H9 (cell line): ENCODE data around the gene VPS18. TPM values are rescaled to one million over a fixed set of nuclear protein-coding genes. Genes with fewer than 3 reads are reported as not detected.

Experiments used
- DNase-seq: peaks from one replicate; pipeline ENCODE4 v3.0.0-alpha.2; 2017
- H2AFZ ChIP-seq: one replicate; pipeline ENCODE4 v1.6.1; 2013; ENCODE audit warnings: mild to moderate bottlenecking, low read length, control low read depth, moderate library complexity
- H2AK5ac ChIP-seq: 2 replicates; pipeline ENCODE4 v1.6.1; 2013; ENCODE audit warnings: low read length, control low read depth, mixed read lengths; ENCODE audit not compliant: insufficient read length
- H2BK120ac ChIP-seq: one replicate; pipeline ENCODE4 v1.6.1; 2013; ENCODE audit warnings: low read depth, mild to moderate bottlenecking, low read length, control low read depth, inconsistent platforms; ENCODE audit not compliant: poor library complexity, severe bottlenecking
- H2BK12ac ChIP-seq: 2 replicates; pipeline ENCODE4 v1.6.1; 2013; ENCODE audit warnings: low read length, control low read depth, mixed read lengths, low read depth; ENCODE audit not compliant: insufficient read length
- H2BK15ac ChIP-seq: 2 replicates; pipeline ENCODE4 v1.6.1; 2013; ENCODE audit warnings: low read depth, low read length, control low read depth
- H2BK20ac ChIP-seq: one replicate; pipeline ENCODE4 v1.6.1; 2013; ENCODE audit warnings: low read depth, mild to moderate bottlenecking, low read length, control low read depth, inconsistent platforms; ENCODE audit not compliant: poor library complexity, severe bottlenecking
- H2BK5ac ChIP-seq: 2 replicates; pipeline ENCODE4 v1.6.1; 2013; ENCODE audit warnings: low read length, control low read depth, mixed read lengths; ENCODE audit not compliant: insufficient read length
- H3K14ac ChIP-seq: 2 replicates; pipeline ENCODE4 v1.6.1; 2013; ENCODE audit warnings: low read length, control low read depth; ENCODE audit not compliant: insufficient read depth
- H3K18ac ChIP-seq: 2 replicates; pipeline ENCODE4 v1.6.1; 2013; ENCODE audit warnings: low read depth, mild to moderate bottlenecking, mixed read lengths, low read length, control low read depth; ENCODE audit not compliant: insufficient read length
- H3K23ac ChIP-seq: 2 replicates; pipeline ENCODE4 v1.6.1; 2013; ENCODE audit warnings: low read length, control low read depth, mixed read lengths, low read depth; ENCODE audit not compliant: insufficient read length
- H3K23me2 ChIP-seq: 2 replicates; pipeline ENCODE4 v1.6.1; 2013; ENCODE audit warnings: low read depth, mild to moderate bottlenecking, mixed read lengths, low read length, control low read depth; ENCODE audit not compliant: insufficient read length, poor library complexity, severe bottlenecking
- H3K27ac ChIP-seq: 2 replicates; pipeline ENCODE4 v1.5.1; 2013; ENCODE audit warnings: low read length, control low read depth, mixed read lengths, low read depth; ENCODE audit not compliant: insufficient read length
- H3K27me3 ChIP-seq: 2 replicates; pipeline ENCODE4 v1.6.1; 2013; ENCODE audit warnings: low read length, control low read depth, inconsistent platforms; ENCODE audit not compliant: insufficient read depth
- H3K4ac ChIP-seq: 2 replicates; pipeline ENCODE4 v1.6.1; 2013; ENCODE audit warnings: low read depth, mild to moderate bottlenecking, control low read depth, inconsistent platforms, low read length, moderate library complexity
- H3K4me1 ChIP-seq: 2 replicates; pipeline ENCODE4 v1.6.1; 2013; ENCODE audit warnings: low read length, control low read depth, inconsistent platforms; ENCODE audit not compliant: insufficient read depth
- H3K4me2 ChIP-seq: 2 replicates; pipeline ENCODE4 v1.6.1; 2013; ENCODE audit warnings: low read length, control low read depth, mixed read lengths; ENCODE audit not compliant: insufficient read length, insufficient read depth
- H3K56ac ChIP-seq: 2 replicates; pipeline ENCODE4 v1.6.1; 2013; ENCODE audit warnings: low read depth, mild to moderate bottlenecking, mixed read lengths, low read length, control low read depth; ENCODE audit not compliant: insufficient read length
- H3K79me1 ChIP-seq: 2 replicates; pipeline ENCODE4 v1.6.1; 2013; ENCODE audit warnings: low read depth, mild to moderate bottlenecking, moderate library complexity, low read length, control low read depth, inconsistent platforms; ENCODE audit not compliant: insufficient read depth, poor library complexity, severe bottlenecking
- H3K79me2 ChIP-seq: 2 replicates; pipeline ENCODE4 v1.6.1; 2013; ENCODE audit warnings: low read length, control low read depth, inconsistent platforms; ENCODE audit not compliant: insufficient read depth
- H3K9ac ChIP-seq: 2 replicates; pipeline ENCODE4 v1.6.1; 2013; ENCODE audit warnings: low read length, control low read depth, mixed read lengths; ENCODE audit not compliant: insufficient read length; ENCODE audit errors: extremely low read depth
- H3K9me3 ChIP-seq: one replicate; pipeline ENCODE4 v1.6.1; 2013; ENCODE audit warnings: low read depth, low read length, inconsistent platforms; ENCODE audit not compliant: control insufficient read depth
- H3T11ph ChIP-seq: one replicate; pipeline ENCODE4 v1.6.1; 2013; ENCODE audit warnings: mild to moderate bottlenecking, low read length, control low read depth, inconsistent platforms
- H4K20me1 ChIP-seq: one replicate; pipeline ENCODE4 v1.6.1; 2013; ENCODE audit not compliant: control insufficient read depth, insufficient read length, insufficient read depth
- H4K5ac ChIP-seq: 2 replicates; pipeline ENCODE4 v1.6.1; 2013; ENCODE audit warnings: low read depth, mild to moderate bottlenecking, mixed read lengths, low read length, control low read depth; ENCODE audit not compliant: insufficient read length
- H4K8ac ChIP-seq: replicated peaks from 2 replicates; pipeline ENCODE4 v1.6.1; 2013; ENCODE audit warnings: low read length, control low read depth, mixed read lengths, low read depth; ENCODE audit not compliant: insufficient read length
- H4K91ac ChIP-seq: 2 replicates; pipeline ENCODE4 v1.6.1; 2013; ENCODE audit warnings: low read depth, mild to moderate bottlenecking, moderate library complexity, mixed read lengths, low read length, control low read depth; ENCODE audit not compliant: insufficient read length
- H3K27ac Mint-ChIP-seq, 3 experiments: 2 replicates in 2 of 3; 3 replicates in 1 of 3; pipeline ENCODE4 v1.8.0; 2020 to 2021; ENCODE audit warnings: mixed read lengths in 3 of 3, mild to moderate bottlenecking in 1 of 3, moderate library complexity in 1 of 3
- H3K27me3 Mint-ChIP-seq: 2 replicates; pipeline ENCODE4 v1.8.0; 2021; ENCODE audit warnings: low read depth, mild to moderate bottlenecking, moderate library complexity, mixed read lengths
- H3K36me3 Mint-ChIP-seq, 3 experiments: 2 replicates in 2 of 3; 3 replicates in 1 of 3; pipeline ENCODE4 v1.8.0; 2020 to 2021; ENCODE audit warnings: low read depth in 3 of 3, mixed read lengths in 3 of 3; ENCODE audit not compliant: insufficient read depth in 1 of 3
- H3K4me1 Mint-ChIP-seq, 2 experiments: 2 replicates each; pipeline ENCODE4 v1.8.0; 2020; ENCODE audit warnings: mixed read lengths in 2 of 2
- H3K4me3 Mint-ChIP-seq, 2 experiments: 2 replicates in 1 of 2; 3 replicates in 1 of 2; pipeline ENCODE4 v1.8.0; 2020 to 2021; ENCODE audit warnings: mild to moderate bottlenecking in 2 of 2, mixed read lengths in 2 of 2, moderate library complexity in 1 of 2
- H3K9me3 Mint-ChIP-seq, 2 experiments: 2 replicates in 1 of 2; 3 replicates in 1 of 2; pipeline ENCODE4 v1.8.0; 2020; ENCODE audit warnings: mild to moderate bottlenecking in 2 of 2, mixed read lengths in 2 of 2, moderate library complexity in 1 of 2
- CTCF ChIP-seq: fragments of 200-600 bp; sonication (generic); conservative IDR thresholded peaks from 3 replicates; pipeline ENCODE4 v1.8.0; 2021; ENCODE audit warnings: antibody characterized with exemption, mild to moderate bottlenecking
- WGBS: extraction: QIAGEN DNeasy Blood & Tissue Kit; methylation state at CpG from one replicate; pipeline ENCODE4 v1.1.7; 2013; ENCODE audit warnings: missing lambda C conversion rate, low lambda C conversion rate, mixed read lengths; ENCODE audit not compliant: insufficient read length; ENCODE audit errors: extremely low coverage; 5-methylcytosine and 5-hydroxymethylcytosine counted together
- total RNA-seq: library from RNA; stranded (reverse); gene quantifications from 2 replicates; pipeline ENCODE4 v1.2.1, GENCODE V29; 2021

Gene VPS18
- total RNA-seq, 1 experiment from 2014 or later, result 45.0 TPM

GRCh38 chr15:40891810-40892446, 2.3 kb upstream of the VPS18 start:
- peak; percentile 63 for DNase-seq
- WGBS, result no CpG with 5 or more reads among the region's 4 CpGs
- H3K36me3 Mint-ChIP-seq, result peaks cover 4 to 15% (median 12%) of the 10 kb centered on the region in 3 experiments; a peak in 5 of 7 replicates

More at GRCh38 chr15:40891810-40892446, 2.3 kb upstream of the VPS18 start:
- peak; percentile 79 for TF ChIP-seq CTCF
- H2AFZ ChIP-seq, result no peak overlapping the region
- no peaks in the 10 kb centered on the region for H3K9me3 ChIP-seq
- H3K27me3 Mint-ChIP-seq, result peaks cover 23% of the 10 kb centered on the region
- no peak overlapping the region for H3T11ph ChIP-seq
- H3K79me1 ChIP-seq, result peaks cover 2% of the 10 kb centered on the region
- no peak overlapping the region for H2BK5ac ChIP-seq
- no peak overlapping the region for H3K9ac ChIP-seq
- H3K4me1 ChIP-seq, result no peaks in the 10 kb centered on the region; the same call in 1 of the 2 replicates
- H3K23ac ChIP-seq, result no peak overlapping the region
- H2BK120ac ChIP-seq, result no peak overlapping the region
- no peak overlapping the region for H3K4ac ChIP-seq
- no peak overlapping the region for H3K56ac ChIP-seq
- no peaks in the 10 kb centered on the region; a peak in 1 of 5 replicates for H3K9me3 Mint-ChIP-seq
- no peaks in the 10 kb centered on the region for H4K20me1 ChIP-seq
- no peak overlapping the region for H2BK20ac ChIP-seq
- peaks cover 10 to 17% of the 10 kb centered on the region in 2 experiments for H3K4me1 Mint-ChIP-seq
- H4K91ac ChIP-seq, result no peak overlapping the region
- no peak overlapping the region for H3K27ac ChIP-seq
- no peak overlapping the region for H3K27ac Mint-ChIP-seq
- no peak overlapping the region for H3K4me2 ChIP-seq
- no peak overlapping the region for H2BK15ac ChIP-seq
- no peak overlapping the region for H3K4me3 Mint-ChIP-seq
- peaks cover 11% of the 10 kb centered on the region for H3K23me2 ChIP-seq
- H3K18ac ChIP-seq, result no peak overlapping the region
- peaks cover 7% of the 10 kb centered on the region for H3K79me2 ChIP-seq
- no peak overlapping the region for H4K5ac ChIP-seq
- H2BK12ac ChIP-seq, result no peak overlapping the region
- no peaks in the 10 kb centered on the region for H3K27me3 ChIP-seq
- no peak overlapping the region for H3K14ac ChIP-seq
- no peak overlapping the region for H2AK5ac ChIP-seq
- H4K8ac ChIP-seq, result no peak overlapping the region
